NCI-H1930 (cell line): ENCODE results near the gene FAM236C.
"Not testable (repeated sequence)": the region's sequence is repeated elsewhere in the genome, so short reads cannot be mapped to it uniquely, and the experiment has no call there.

ENCODE experiments used
- DNase-seq, 2 experiments: peaks; one replicate each; lab custom pipeline; 2025; lab: John Stamatoyannopoulos, UW

Gene FAM236C

GRCh38 chrX:72912315-72912714, at the start of gene FAM236C:
Gene FAM236C, plus strand, starts transcription at chrX:72912615. Its CDS starts 100 bp downstream, at chrX:72912715.
- not testable (repeated sequence) for DNase-seq

- DNase-seq: not testable (repeated sequence)
Measured at GRCh38 chrX:72882898-72883297, 29.5 kb upstream of the FAM236C start.

DNA sequence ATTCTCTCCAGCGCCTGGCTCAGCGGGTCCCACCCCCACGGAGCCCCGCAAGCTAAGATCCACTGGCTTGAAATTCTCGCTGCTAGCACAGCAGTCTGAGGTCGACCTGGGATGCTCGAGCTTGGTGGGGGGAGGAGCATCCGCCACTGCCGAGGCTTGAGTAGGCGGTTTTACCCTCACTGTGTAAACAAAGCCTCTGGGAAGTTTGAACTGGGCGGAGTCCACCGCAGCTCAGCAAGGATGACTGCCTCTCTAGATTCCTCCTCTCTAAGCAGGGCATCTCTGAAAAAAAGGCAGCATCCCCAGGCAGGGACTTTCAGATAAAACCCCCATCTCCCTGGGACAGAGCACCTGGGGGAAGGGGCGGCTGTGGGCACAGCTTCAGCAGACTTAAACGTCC, 22.7 kb upstream of the FAM236C start:
- not testable (repeated sequence) for DNase-seq

DNA sequence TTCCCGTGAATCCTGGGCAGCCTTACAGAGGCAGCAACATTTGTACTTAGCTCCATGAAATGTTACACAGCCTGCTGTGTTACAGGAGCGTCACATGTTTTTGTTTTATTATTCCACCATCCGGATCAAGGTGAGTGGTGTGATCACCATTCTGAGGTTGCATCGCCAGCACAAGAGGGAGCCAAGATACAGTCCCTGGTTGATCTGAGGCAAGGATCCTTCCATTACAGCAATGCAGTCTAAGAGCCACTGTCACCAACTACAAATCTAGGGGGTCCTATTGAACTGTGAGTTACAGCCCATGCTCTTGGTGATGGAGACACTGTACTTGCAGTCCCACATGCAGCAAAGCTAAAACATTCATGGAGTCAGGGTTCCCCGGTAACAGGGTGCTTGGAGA, 3.7 kb downstream of the FAM236C start:
- not testable (repeated sequence) for DNase-seq

DNA sequence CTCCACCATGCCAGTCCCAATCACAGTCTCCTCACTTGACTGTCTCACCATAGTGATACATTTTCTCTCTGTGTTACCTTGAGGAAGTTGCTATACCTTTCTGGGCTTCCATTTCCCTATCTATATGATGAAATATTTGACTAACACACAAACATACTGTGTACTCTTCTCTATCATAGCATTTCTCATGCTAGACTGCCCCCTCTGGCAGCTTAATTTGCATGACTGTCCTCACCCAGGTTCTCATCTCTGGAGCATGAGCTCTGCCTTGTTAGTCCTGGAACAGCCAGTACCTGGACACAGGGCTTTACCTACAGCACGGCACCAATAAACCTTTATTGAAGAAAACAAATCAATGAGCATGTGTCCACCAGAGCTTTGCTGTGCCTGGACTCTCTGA, 19.9 kb downstream of the FAM236C start:
- not testable (repeated sequence) for DNase-seq

DNA sequence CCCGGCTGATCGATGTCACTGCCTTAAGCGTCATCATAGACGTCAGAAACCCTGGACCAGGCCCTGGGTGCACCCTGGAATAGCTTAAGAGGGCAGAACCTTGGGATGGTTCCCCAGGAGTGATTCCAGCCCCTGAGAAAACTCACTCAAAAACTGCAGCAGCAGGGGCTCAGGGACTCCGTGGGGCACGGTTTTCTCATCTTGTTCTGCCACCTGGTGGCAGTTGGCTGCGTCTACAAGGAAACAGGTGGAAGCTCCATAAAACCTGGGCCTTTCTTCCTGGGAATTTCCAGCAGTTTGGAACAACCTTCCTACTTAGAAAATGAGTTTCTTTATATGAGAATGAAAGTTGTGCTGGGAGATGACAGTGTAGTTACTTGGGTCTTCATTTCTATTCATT, 24.0 kb downstream of the FAM236C start:
- not testable (repeated sequence) for DNase-seq

- not testable (repeated sequence) for DNase-seq
Measured at GRCh38 chrX:72936882-72937455, 24.6 kb downstream of the FAM236C start.

- DNase-seq: not testable (repeated sequence)
Measured at GRCh38 chrX:72937906-72938305, 25.5 kb downstream of the FAM236C start, which contains the start of gene FAM236A. Gene FAM236A, plus strand, starts transcription at chrX:72938206. Its CDS starts 57 bp downstream, at chrX:72938263.

GRCh38 chrX:72942272-72942671, 29.9 kb downstream of the FAM236C start:
- DNase-seq: not testable (repeated sequence)

DNA sequence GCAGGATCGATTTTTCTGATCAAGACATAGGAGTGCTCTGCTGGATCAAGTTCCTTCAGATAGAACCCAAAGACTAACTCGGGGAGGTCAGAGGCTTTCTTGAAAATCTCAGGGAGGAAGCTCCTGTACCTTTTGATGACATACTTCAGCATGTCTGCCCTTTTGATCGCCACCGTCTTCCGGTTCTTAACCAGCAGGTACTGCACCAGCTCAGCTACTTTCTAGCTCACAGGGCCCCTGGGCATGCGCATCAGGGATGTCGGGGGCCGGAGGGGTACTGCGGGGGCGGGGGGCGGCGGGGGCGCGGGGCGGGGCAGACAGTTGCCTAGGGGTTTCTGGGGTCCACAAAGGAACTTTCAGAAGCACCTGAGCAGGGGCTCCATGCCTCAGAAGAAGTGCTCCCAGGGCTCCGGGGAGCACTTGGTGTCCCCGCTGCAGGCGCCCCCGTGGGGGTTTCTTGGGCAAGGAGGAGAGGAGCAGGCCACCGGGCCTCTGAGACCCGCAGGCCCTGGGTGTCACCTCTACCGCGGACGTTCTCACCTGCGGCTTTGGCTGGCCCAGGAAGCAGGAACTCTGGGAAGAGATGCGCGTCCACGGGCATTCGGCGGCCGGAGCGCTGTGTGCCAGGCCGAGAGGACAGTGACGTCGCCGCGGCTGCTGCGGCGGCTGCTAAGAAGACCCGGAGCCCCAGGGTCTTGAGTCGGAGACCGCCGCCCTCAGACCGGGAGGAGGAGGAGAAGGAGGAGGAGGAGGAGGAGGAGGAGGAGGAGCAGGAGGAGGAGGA, 30.8 kb downstream of the FAM236C start:
- DNase-seq: not testable (repeated sequence)

DNA sequence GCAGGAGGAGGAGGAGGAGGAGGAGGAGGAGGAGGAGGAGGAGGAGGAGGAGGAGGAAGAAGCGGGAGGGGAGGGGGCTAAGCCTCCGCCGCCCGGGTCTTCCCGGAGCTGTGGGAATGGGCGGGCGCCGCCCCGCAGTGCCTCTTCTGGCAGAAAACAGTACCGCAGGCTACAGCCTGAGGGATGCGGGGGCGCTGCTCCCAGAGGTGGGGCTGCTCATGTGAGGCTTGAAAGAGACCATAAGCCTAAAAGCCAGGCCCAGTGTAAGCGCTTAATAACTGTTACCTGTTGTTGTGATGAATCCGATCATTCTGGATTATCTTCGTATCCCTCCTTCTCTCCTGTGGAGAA, 31.4 kb downstream of the FAM236C start, which contains the start of gene DMRTC1:
Gene DMRTC1, minus strand, starts transcription at position 19 of the 351 bp plus-strand sequence. CDS start 68,143 bp downstream, outside the sequence.
- not testable (repeated sequence) for DNase-seq

DNA sequence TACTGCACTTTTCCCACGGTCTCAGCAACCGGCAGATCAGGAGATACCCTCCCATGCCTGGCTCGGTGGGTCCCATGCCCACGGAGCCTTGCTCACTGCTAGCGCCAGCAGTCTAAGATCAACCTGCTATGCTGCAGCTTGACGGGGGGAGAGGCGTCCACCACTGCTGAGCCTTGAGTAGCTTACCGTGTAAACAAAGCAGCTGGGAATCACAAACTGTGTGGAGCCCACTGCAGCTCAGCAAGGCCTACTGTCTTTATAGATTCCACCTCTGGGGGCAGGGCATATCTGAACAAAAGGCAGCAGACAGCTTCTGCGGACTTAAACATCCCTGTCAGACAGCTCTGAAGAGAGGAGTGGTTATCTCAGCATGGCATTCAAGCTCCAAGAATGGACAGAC, 47.6 kb downstream of the FAM236C start:
- not testable (repeated sequence) for DNase-seq
